Measurements from ENCODE around the gene FANCC.

Gene FANCC

GRCh38 chr9:95268681-95269080 lies 48.8 kb downstream of the FANCC start:
- H3K4me3 ChIP-seq (ENCODE audit: control insufficient read depth, low read depth, low read length) = no peak overlapping the region
- peak; percentile 35 for TF ChIP-seq CTCF (IDR thresholded peaks at IDR 0.05; ENCODE audit: control insufficient read depth, insufficient read depth, low read depth, low read length, missing control alignments)
- DNase-seq (ENCODE audit: low read depth) = no peak

- TF ChIP-seq CTCF (IDR thresholded peaks at IDR 0.05; ENCODE audit: control insufficient read depth, insufficient read depth, low read depth, low read length, missing control alignments) = no peak
- no peak overlapping the region for H3K4me3 ChIP-seq (ENCODE audit: control insufficient read depth, low read depth, low read length)
- no peak for DNase-seq (ENCODE audit: low read depth)
Measured at GRCh38 chr9:95266649-95267048, 50.9 kb downstream of the FANCC start.

GRCh38 chr9:95265960-95266359 lies 51.5 kb downstream of the FANCC start:
- no peak overlapping the region for H3K4me3 ChIP-seq (ENCODE audit: control insufficient read depth, low read depth, low read length)
- no peak for TF ChIP-seq CTCF (IDR thresholded peaks at IDR 0.05; ENCODE audit: control insufficient read depth, insufficient read depth, low read depth, low read length, missing control alignments)
- DNase-seq (ENCODE audit: low read depth) = no peak

GRCh38 chr9:95264954-95265615 lies 52.4 kb downstream of the FANCC start:
- no peak overlapping the region for H3K4me3 ChIP-seq (ENCODE audit: control insufficient read depth, low read depth, low read length)
- peak; percentile 13 for DNase-seq (ENCODE audit: low read depth)
- TF ChIP-seq CTCF (IDR thresholded peaks at IDR 0.05; ENCODE audit: control insufficient read depth, insufficient read depth, low read depth, low read length, missing control alignments) = peak; percentile 52

- H3K4me3 ChIP-seq (ENCODE audit: control insufficient read depth, low read depth, low read length) = no peak overlapping the region
- no peak for TF ChIP-seq CTCF (IDR thresholded peaks at IDR 0.05; ENCODE audit: control insufficient read depth, insufficient read depth, low read depth, low read length, missing control alignments)
- DNase-seq (ENCODE audit: low read depth) = no peak
Measured at GRCh38 chr9:95261890-95262289, 55.6 kb downstream of the FANCC start.

GRCh38 chr9:95250462-95251221 lies 66.9 kb downstream of the FANCC start:
- no peak for DNase-seq (ENCODE audit: low read depth)
- TF ChIP-seq CTCF (IDR thresholded peaks at IDR 0.05; ENCODE audit: control insufficient read depth, insufficient read depth, low read depth, low read length, missing control alignments) = no peak
- H3K4me3 ChIP-seq (ENCODE audit: control insufficient read depth, low read depth, low read length) = no peak overlapping the region
